HG03575 (cell line): ENCODE measurements around the gene PKIB.

Experiments used
- ATAC-seq: cut with Tn5 transposase; IDR thresholded peaks from one replicate; pipeline ENCODE4 v1.9.1; 2021; ENCODE audit not compliant: unreplicated experiment, insufficient number of reproducible peaks, low FRiP score; ENCODE audit errors: extremely low read depth

Gene PKIB

GRCh38 chr6:122694602-122695001 lies 84.4 kb downstream of the PKIB start:
- no peak for ATAC-seq

GRCh38 chr6:122695188-122695587 lies 85.0 kb downstream of the PKIB start:
- ATAC-seq = no peak

- ATAC-seq = no peak
These were observed 85.9 kb downstream of the PKIB start for GRCh38 chr6:122696079-122696478.

- ATAC-seq = no peak
These were observed 86.6 kb downstream of the PKIB start for GRCh38 chr6:122696853-122697252.

- no peak for ATAC-seq
These were observed 87.3 kb downstream of the PKIB start for GRCh38 chr6:122697458-122697857.

- ATAC-seq = no peak
These were observed 91.5 kb downstream of the PKIB start for GRCh38 chr6:122701666-122702065.

GRCh38 chr6:122702841-122703240 lies 92.6 kb downstream of the PKIB start:
- ATAC-seq = no peak

GRCh38 chr6:122704066-122704465 lies 93.9 kb downstream of the PKIB start:
- ATAC-seq = no peak

GRCh38 chr6:122709922-122710512 lies 99.8 kb downstream of the PKIB start:
- no peak for ATAC-seq

- no peak for ATAC-seq
These were observed 100.9 kb downstream of the PKIB start for GRCh38 chr6:122710908-122711635.

- no peak for ATAC-seq
These were observed 101.9 kb downstream of the PKIB start for GRCh38 chr6:122712093-122712447.

- ATAC-seq = no peak
These were observed 102.4 kb downstream of the PKIB start for GRCh38 chr6:122712448-122713137.

- no peak for ATAC-seq
These were observed 102.9 kb downstream of the PKIB start for GRCh38 chr6:122713138-122713537.

GRCh38 chr6:122714059-122714458 lies 103.9 kb downstream of the PKIB start:
- ATAC-seq = no peak

- no peak for ATAC-seq
These were observed 105.5 kb downstream of the PKIB start for GRCh38 chr6:122715725-122716124.

- no peak for ATAC-seq
These were observed 107.1 kb downstream of the PKIB start for GRCh38 chr6:122717350-122717749.

GRCh38 chr6:122718616-122719015 lies 108.4 kb downstream of the PKIB start:
- no peak for ATAC-seq

- no peak for ATAC-seq
These were observed 109.0 kb downstream of the PKIB start for GRCh38 chr6:122719176-122719575.

GRCh38 chr6:122722746-122723145 lies 112.5 kb downstream of the PKIB start:
- no peak for ATAC-seq

- no peak for ATAC-seq
These were observed 116.4 kb downstream of the PKIB start for GRCh38 chr6:122726649-122727048.
